ENCODE data around the gene PLK5.

The PLK5 gene

GRCh38 chr19:1502433-1503088 is 21.3 kb upstream of the PLK5 start:
- Histone ChIP-seq H3K9me3 (ENCODE audit: control insufficient read depth, low read length) (no peaks in the 10 kb centered on the region), H3K27me3 (ENCODE audit: control insufficient read depth, insufficient read depth, low read length, poor library complexity, severe bottlenecking) (peaks cover 28% of the 10 kb centered on the region), H3K4me3 (ENCODE audit: insufficient read depth, low read depth, low read length) (no peak overlapping the region), H3K36me3 (ENCODE audit: control insufficient read depth, insufficient read depth, low read length) (no peaks in the 10 kb centered on the region), H3K27ac (ENCODE audit: insufficient read depth, low read depth, low read length, poor library complexity, severe bottlenecking) (no peak overlapping the region), H3K4me1 (ENCODE audit: control insufficient read depth, insufficient read depth, low read length) (peaks cover 4% of the 10 kb centered on the region)
- 80 to 82% methylated on average over 13 to 14 of the region's 14 CpGs for WGBS, 2 experiments

GRCh38 chr19:1503089-1503924 is 20.6 kb upstream of the PLK5 start:
- H3K36me3 ChIP-seq (ENCODE audit: control insufficient read depth, insufficient read depth, low read length) = no peaks in the 10 kb centered on the region
- WGBS, 2 experiments = 21 to 22% methylated on average over 49 of the region's 49 CpGs

GRCh38 chr19:1503925-1504773 is 19.7 kb upstream of the PLK5 start:
- no peaks in the 10 kb centered on the region for H3K9me3 ChIP-seq (ENCODE audit: control insufficient read depth, low read length)
- peaks cover 30% of the 10 kb centered on the region for H3K27me3 ChIP-seq (ENCODE audit: control insufficient read depth, insufficient read depth, low read length, poor library complexity, severe bottlenecking)
- H3K27ac ChIP-seq (ENCODE audit: insufficient read depth, low read depth, low read length, poor library complexity, severe bottlenecking) = no peak overlapping the region
- no peaks in the 10 kb centered on the region for H3K36me3 ChIP-seq (ENCODE audit: control insufficient read depth, insufficient read depth, low read length)
- no peaks in the 10 kb centered on the region for H3K4me1 ChIP-seq (ENCODE audit: control insufficient read depth, insufficient read depth, low read length)
- no peak overlapping the region for H3K4me3 ChIP-seq (ENCODE audit: insufficient read depth, low read depth, low read length)
- WGBS, 2 experiments = 66 to 69% methylated on average over 23 of the region's 23 CpGs

More at GRCh38 chr19:1503089-1503924, 20.6 kb upstream of the PLK5 start:
- Histone ChIP-seq H3K27me3 (ENCODE audit: control insufficient read depth, insufficient read depth, low read length, poor library complexity, severe bottlenecking) (peaks cover 28% of the 10 kb centered on the region), H3K4me1 (ENCODE audit: control insufficient read depth, insufficient read depth, low read length) (no peaks in the 10 kb centered on the region), H3K9me3 (ENCODE audit: control insufficient read depth, low read length) (no peaks in the 10 kb centered on the region), H3K4me3 (ENCODE audit: insufficient read depth, low read depth, low read length) (no peak overlapping the region), H3K27ac (ENCODE audit: insufficient read depth, low read depth, low read length, poor library complexity, severe bottlenecking) (no peak overlapping the region)

- Histone ChIP-seq H3K9me3 (ENCODE audit: control insufficient read depth, low read length) (no peaks in the 10 kb centered on the region), H3K4me1 (ENCODE audit: control insufficient read depth, insufficient read depth, low read length) (peaks cover under 1% of the 10 kb centered on the region), H3K27me3 (ENCODE audit: control insufficient read depth, insufficient read depth, low read length, poor library complexity, severe bottlenecking) (peaks cover 33% of the 10 kb centered on the region), H3K4me3 (ENCODE audit: insufficient read depth, low read depth, low read length) (no peak overlapping the region), H3K36me3 (ENCODE audit: control insufficient read depth, insufficient read depth, low read length) (no peaks in the 10 kb centered on the region), H3K27ac (ENCODE audit: insufficient read depth, low read depth, low read length, poor library complexity, severe bottlenecking) (no peak overlapping the region)
- WGBS, 2 experiments = 80 to 81% methylated on average over 8 of the region's 8 CpGs
Observed at GRCh38 chr19:1505012-1505411, 18.9 kb upstream of the PLK5 start.

GRCh38 chr19:1505991-1506881 is 17.6 kb upstream of the PLK5 start:
- no peak overlapping the region for H3K4me3 ChIP-seq (ENCODE audit: insufficient read depth, low read depth, low read length)
- no peak overlapping the region for H3K27ac ChIP-seq (ENCODE audit: insufficient read depth, low read depth, low read length, poor library complexity, severe bottlenecking)
- no peaks in the 10 kb centered on the region for H3K36me3 ChIP-seq (ENCODE audit: control insufficient read depth, insufficient read depth, low read length)
- peaks cover 43% of the 10 kb centered on the region for H3K27me3 ChIP-seq (ENCODE audit: control insufficient read depth, insufficient read depth, low read length, poor library complexity, severe bottlenecking)
- H3K4me1 ChIP-seq (ENCODE audit: control insufficient read depth, insufficient read depth, low read length) = peaks cover 11% of the 10 kb centered on the region
- WGBS, 2 experiments = 90 to 91% methylated on average over 45 of the region's 45 CpGs
- no peaks in the 10 kb centered on the region for H3K9me3 ChIP-seq (ENCODE audit: control insufficient read depth, low read length)

- peaks cover 53% of the 10 kb centered on the region for H3K27me3 ChIP-seq (ENCODE audit: control insufficient read depth, insufficient read depth, low read length, poor library complexity, severe bottlenecking)
- 76 to 82% methylated on average over 23 of the region's 23 CpGs for WGBS, 2 experiments
Observed at GRCh38 chr19:1507192-1507660, 16.7 kb upstream of the PLK5 start.

GRCh38 chr19:1507763-1508506 is 15.9 kb upstream of the PLK5 start:
- 2% methylated on average over 46 of the region's 46 CpGs for WGBS, 2 experiments

More at GRCh38 chr19:1507192-1507660, 16.7 kb upstream of the PLK5 start:
- Histone ChIP-seq H3K4me3 (ENCODE audit: insufficient read depth, low read depth, low read length) (no peak overlapping the region), H3K9me3 (ENCODE audit: control insufficient read depth, low read length) (no peaks in the 10 kb centered on the region), H3K36me3 (ENCODE audit: control insufficient read depth, insufficient read depth, low read length) (no peaks in the 10 kb centered on the region), H3K27ac (ENCODE audit: insufficient read depth, low read depth, low read length, poor library complexity, severe bottlenecking) (no peak overlapping the region), H3K4me1 (ENCODE audit: control insufficient read depth, insufficient read depth, low read length) (peaks cover 11% of the 10 kb centered on the region)

GRCh38 chr19:1508507-1508856 is 15.4 kb upstream of the PLK5 start:
- WGBS, 2 experiments = 36% methylated on average over 12 of the region's 12 CpGs
- Histone ChIP-seq H3K27ac (ENCODE audit: insufficient read depth, low read depth, low read length, poor library complexity, severe bottlenecking) (peak overlapping the region; percentile 26), H3K27me3 (ENCODE audit: control insufficient read depth, insufficient read depth, low read length, poor library complexity, severe bottlenecking) (peaks cover 55% of the 10 kb centered on the region), H3K36me3 (ENCODE audit: control insufficient read depth, insufficient read depth, low read length) (no peaks in the 10 kb centered on the region), H3K4me1 (ENCODE audit: control insufficient read depth, insufficient read depth, low read length) (peaks cover 11% of the 10 kb centered on the region), H3K4me3 (ENCODE audit: insufficient read depth, low read depth, low read length) (peak overlapping the region; percentile 58), H3K9me3 (ENCODE audit: control insufficient read depth, low read length) (no peaks in the 10 kb centered on the region)

More at GRCh38 chr19:1507763-1508506, 15.9 kb upstream of the PLK5 start:
- Histone ChIP-seq H3K9me3 (ENCODE audit: control insufficient read depth, low read length) (no peaks in the 10 kb centered on the region), H3K4me1 (ENCODE audit: control insufficient read depth, insufficient read depth, low read length) (peaks cover 11% of the 10 kb centered on the region), H3K4me3 (ENCODE audit: insufficient read depth, low read depth, low read length) (peak overlapping the region; percentile 58), H3K27me3 (ENCODE audit: control insufficient read depth, insufficient read depth, low read length, poor library complexity, severe bottlenecking) (peaks cover 55% of the 10 kb centered on the region), H3K36me3 (ENCODE audit: control insufficient read depth, insufficient read depth, low read length) (no peaks in the 10 kb centered on the region), H3K27ac (ENCODE audit: insufficient read depth, low read depth, low read length, poor library complexity, severe bottlenecking) (peak overlapping the region; percentile 87)

Data from ectodermal cell (in vitro differentiated cells).